Osteocyte (in vitro differentiated cells): ENCODE measurements around the gene RNF32. TPM values are rescaled to one million over a fixed set of nuclear protein-coding genes. Genes with fewer than 3 reads are reported as not detected.

Experiments
- DNase-seq: peaks from one replicate; pipeline ENCODE4 v3.0.0; 2021; ENCODE audit warnings: mixed read lengths; ENCODE audit not compliant: unreplicated experiment; ENCODE audit errors: extremely low spot score
- H3K27ac Mint-ChIP-seq: one replicate; pipeline ENCODE4 v1.8.0; 2021; ENCODE audit warnings: mild to moderate bottlenecking, mixed read lengths; ENCODE audit not compliant: unreplicated experiment
- H3K27me3 Mint-ChIP-seq: one replicate; pipeline ENCODE4 v1.8.0; 2021; ENCODE audit warnings: mixed read lengths; ENCODE audit not compliant: unreplicated experiment
- H3K36me3 Mint-ChIP-seq: one replicate; pipeline ENCODE4 v1.8.0; 2021; ENCODE audit warnings: mixed read lengths; ENCODE audit not compliant: unreplicated experiment
- H3K4me1 Mint-ChIP-seq: one replicate; pipeline ENCODE4 v1.8.0; 2021; ENCODE audit warnings: mixed read lengths; ENCODE audit not compliant: unreplicated experiment
- H3K4me3 Mint-ChIP-seq: one replicate; pipeline ENCODE4 v1.8.0; 2021; ENCODE audit warnings: mild to moderate bottlenecking, moderate library complexity, mixed read lengths; ENCODE audit not compliant: unreplicated experiment
- H3K9me3 Mint-ChIP-seq: one replicate; pipeline ENCODE4 v1.8.0; 2021; ENCODE audit warnings: mixed read lengths; ENCODE audit not compliant: unreplicated experiment
- total RNA-seq: library from RNA; stranded (reverse); gene quantifications from 2 replicates; pipeline ENCODE4 v1.2.1, GENCODE V29; 2021
- TF ChIP-seq, protein P1 (sequence below): fragments of 200-600 bp; sonication (generic); IDR thresholded peaks from 2 replicates; pipeline ENCODE4 v1.5.0; 2021; ENCODE audit warnings: antibody characterized with exemption, mild to moderate bottlenecking, moderate library complexity

The RNF32 gene
- total RNA-seq, 1 donor from 2014 or later, result 1.7 TPM

DNA sequence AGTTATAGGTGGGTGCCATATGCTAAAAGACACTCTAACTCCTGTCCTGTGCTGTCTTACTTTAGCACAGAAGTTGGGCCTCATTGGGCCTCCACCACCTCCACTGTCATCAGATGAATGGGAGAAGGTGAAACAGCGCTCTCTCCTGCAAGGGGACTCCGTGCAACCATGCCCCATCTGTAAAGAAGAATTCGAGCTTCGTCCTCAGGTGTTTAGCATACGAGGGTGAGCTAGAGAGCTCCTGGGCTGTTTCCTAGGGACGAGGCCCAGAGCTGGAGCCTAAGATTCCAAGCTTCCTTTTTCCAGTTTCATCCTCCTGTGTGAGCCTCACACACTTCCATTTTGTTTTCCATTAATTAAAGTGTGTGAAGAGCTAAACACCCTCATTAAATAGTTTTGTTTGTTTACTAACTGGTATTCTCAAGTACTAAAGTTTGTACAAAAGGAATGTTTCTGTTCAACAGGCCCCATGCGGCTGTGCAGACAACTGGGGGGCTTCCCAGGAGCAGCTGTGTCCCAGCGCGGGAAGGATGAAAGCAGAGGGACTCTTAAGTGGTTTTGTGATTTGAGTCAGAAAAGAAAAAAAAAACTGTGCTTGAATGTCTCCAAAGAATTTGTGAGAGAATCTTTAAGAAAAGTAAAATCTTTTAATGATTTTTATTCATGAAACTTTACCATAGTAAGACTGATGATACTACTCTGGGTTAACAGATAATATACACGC is 14.1 kb downstream of the RNF32 start:
- H3K27ac Mint-ChIP-seq, result no peak overlapping the region
- no peak for DNase-seq
- TF ChIP-seq, protein P1, sequence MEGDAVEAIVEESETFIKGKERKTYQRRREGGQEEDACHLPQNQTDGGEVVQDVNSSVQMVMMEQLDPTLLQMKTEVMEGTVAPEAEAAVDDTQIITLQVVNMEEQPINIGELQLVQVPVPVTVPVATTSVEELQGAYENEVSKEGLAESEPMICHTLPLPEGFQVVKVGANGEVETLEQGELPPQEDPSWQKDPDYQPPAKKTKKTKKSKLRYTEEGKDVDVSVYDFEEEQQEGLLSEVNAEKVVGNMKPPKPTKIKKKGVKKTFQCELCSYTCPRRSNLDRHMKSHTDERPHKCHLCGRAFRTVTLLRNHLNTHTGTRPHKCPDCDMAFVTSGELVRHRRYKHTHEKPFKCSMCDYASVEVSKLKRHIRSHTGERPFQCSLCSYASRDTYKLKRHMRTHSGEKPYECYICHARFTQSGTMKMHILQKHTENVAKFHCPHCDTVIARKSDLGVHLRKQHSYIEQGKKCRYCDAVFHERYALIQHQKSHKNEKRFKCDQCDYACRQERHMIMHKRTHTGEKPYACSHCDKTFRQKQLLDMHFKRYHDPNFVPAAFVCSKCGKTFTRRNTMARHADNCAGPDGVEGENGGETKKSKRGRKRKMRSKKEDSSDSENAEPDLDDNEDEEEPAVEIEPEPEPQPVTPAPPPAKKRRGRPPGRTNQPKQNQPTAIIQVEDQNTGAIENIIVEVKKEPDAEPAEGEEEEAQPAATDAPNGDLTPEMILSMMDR, result no peak
- no peaks in the 10 kb centered on the region for H3K9me3 Mint-ChIP-seq
- H3K27me3 Mint-ChIP-seq, result no peaks in the 10 kb centered on the region
- no peak overlapping the region for H3K4me3 Mint-ChIP-seq
- no peaks in the 10 kb centered on the region for H3K36me3 Mint-ChIP-seq
- peaks cover 3% of the 10 kb centered on the region for H3K4me1 Mint-ChIP-seq

DNA sequence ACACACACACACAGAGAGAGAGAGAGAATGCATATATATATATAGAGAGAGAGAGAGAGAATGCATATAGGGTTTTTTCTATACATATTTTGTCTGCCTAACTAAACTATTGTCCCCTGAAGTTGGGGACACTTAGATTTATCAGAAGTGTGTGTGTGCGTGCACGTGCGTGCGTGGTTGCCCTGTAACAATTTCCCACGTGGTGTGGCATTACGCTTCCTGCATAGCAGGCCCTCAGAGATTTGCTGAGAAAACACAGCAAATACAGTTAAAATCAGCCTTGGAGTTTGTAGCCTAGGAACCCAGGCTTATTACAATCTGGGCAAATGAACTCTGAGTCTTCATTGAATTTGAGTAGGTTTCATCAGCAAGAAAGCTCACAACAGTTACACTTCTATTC is 14.7 kb downstream of the RNF32 start:
- no peak overlapping the region for H3K4me3 Mint-ChIP-seq
- TF ChIP-seq, protein P1, result no peak
- no peaks in the 10 kb centered on the region for H3K27me3 Mint-ChIP-seq
- H3K9me3 Mint-ChIP-seq, result no peaks in the 10 kb centered on the region
- H3K27ac Mint-ChIP-seq, result no peak overlapping the region
- H3K4me1 Mint-ChIP-seq, result peaks cover 3% of the 10 kb centered on the region
- H3K36me3 Mint-ChIP-seq, result no peaks in the 10 kb centered on the region
- DNase-seq, result no peak

DNA sequence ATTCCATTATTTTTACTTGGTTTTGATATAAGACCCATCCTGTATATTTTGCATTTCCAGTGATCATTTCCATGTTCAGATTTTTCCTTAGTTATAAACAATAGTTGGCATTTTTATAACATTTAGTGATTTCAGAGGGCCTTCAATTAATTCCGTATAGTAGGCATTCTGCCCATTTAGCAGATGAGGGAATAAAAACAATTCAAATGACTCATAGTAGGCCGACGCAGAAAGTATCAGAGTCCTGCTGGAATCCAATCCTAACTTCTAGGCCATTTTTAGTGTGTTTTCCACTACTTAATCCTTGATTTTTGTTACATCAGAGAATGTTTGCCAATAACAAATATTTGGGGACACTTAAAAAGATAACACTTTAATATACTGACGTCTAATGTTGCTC is 15.4 kb downstream of the RNF32 start:
- TF ChIP-seq, protein P1, result no peak
- Mint-ChIP-seq H3K9me3 (no peaks in the 10 kb centered on the region), H3K27me3 (no peaks in the 10 kb centered on the region), H3K4me1 (peaks cover 3% of the 10 kb centered on the region), H3K27ac (no peak overlapping the region), H3K36me3 (no peaks in the 10 kb centered on the region), H3K4me3 (no peak overlapping the region)
- DNase-seq, result no peak

DNA sequence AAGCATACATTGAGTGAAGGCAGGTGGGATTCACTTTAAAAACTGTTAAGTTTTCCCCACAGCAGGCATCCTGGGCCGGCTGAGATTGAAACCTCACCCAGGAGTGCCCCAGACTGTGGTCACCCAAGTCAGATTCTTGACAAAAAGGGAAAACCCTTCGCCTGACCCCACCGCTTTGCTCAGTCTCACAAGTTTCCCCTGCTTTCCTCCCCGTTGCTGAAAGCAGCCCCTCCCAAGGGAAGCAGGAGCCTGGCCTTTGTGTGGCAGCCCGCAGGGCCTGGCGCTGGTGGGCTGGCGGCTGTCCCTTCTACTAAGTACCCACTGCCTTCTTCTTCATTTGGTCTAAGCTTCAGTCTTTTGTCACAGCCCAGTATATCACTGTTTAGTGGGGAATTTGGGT is 16.0 kb downstream of the RNF32 start:
- TF ChIP-seq, protein P1, result no peak
- H3K4me3 Mint-ChIP-seq, result no peak overlapping the region

DNA sequence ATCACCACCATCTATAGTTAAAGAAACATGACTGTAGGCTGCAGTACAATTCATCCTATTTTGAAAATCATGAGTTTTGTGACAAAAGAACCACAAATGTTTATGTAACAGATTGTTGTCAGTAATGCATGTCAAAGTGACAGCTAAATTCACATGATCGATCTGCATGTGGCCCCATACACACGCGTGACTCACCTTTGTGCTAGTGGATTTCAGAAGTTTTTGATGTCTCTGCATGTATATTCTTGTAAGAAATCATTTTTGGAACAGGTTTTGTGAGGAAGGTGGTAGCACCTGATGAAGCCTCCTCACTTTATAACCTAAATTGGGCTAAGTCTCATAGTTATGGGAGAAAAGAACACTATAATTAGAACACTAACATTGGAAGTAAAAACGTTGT is 17.1 kb downstream of the RNF32 start:
- TF ChIP-seq, protein P1, result no peak
- H3K4me1 Mint-ChIP-seq, result no peaks in the 10 kb centered on the region
- DNase-seq, result no peak
- H3K4me3 Mint-ChIP-seq, result no peak overlapping the region
- H3K36me3 Mint-ChIP-seq, result no peaks in the 10 kb centered on the region
- H3K9me3 Mint-ChIP-seq, result no peaks in the 10 kb centered on the region
- H3K27me3 Mint-ChIP-seq, result no peaks in the 10 kb centered on the region
- no peak overlapping the region for H3K27ac Mint-ChIP-seq

More for the DNA sequence above, 16.0 kb downstream of the RNF32 start:
- Mint-ChIP-seq H3K27ac (no peak overlapping the region), H3K9me3 (no peaks in the 10 kb centered on the region), H3K4me1 (peaks cover under 1% of the 10 kb centered on the region), H3K36me3 (no peaks in the 10 kb centered on the region), H3K27me3 (no peaks in the 10 kb centered on the region)
- no peak for DNase-seq
